PC-3 (cell line): ENCODE results near the gene CHFR. TPM values are rescaled to one million over a fixed set of nuclear protein-coding genes. Genes with fewer than 3 reads are reported as not detected.

Source experiments
- ATAC-seq: fragments of 200-7000 bp; cut with Tn5 transposase; 2 replicates; pipeline ENCODE4 v1.9.1; 2020; ENCODE audit warnings: mild to moderate bottlenecking, moderate library complexity
- BruUV-seq: library from RNA; stranded (reverse); fragments of 400-500 nt; replicated peaks from 2 replicates; lab custom pipeline; 2021; lab: Mats Ljungman, UMichigan
- CTCF ChIA-PET: fragments of 300-600 bp; sonication (Branson Sonifier 250); formaldehyde crosslinking; loops from one replicate; lab custom pipeline; 2022; ENCODE audit warnings: antibody characterized with exemption; lab: Charles Lee
- POLR2A ChIA-PET: fragments of 300-600 bp; sonication (Branson Sonifier 250); formaldehyde crosslinking; loops from one replicate; lab custom pipeline; 2022; ENCODE audit warnings: antibody characterized with exemption; ENCODE audit not compliant: unreplicated experiment; lab: Charles Lee
- DNase-seq: peaks from one replicate; pipeline ENCODE4 v3.0.0-alpha.2; 2015
- H2AFZ ChIP-seq: fragments of 300-600 bp; sonication (generic); 2 replicates; pipeline ENCODE4 v1.6.0; 2016; ENCODE audit warnings: antibody characterized with exemption, low read length
- H3F3A ChIP-seq: fragments of 300-600 bp; sonication (generic); one replicate; pipeline ENCODE4 v1.6.0; 2017; ENCODE audit warnings: antibody characterized with exemption, low read length, control low read depth, mild to moderate bottlenecking; ENCODE audit not compliant: unreplicated experiment
- H3K27ac ChIP-seq: fragments of 300-600 bp; sonication (generic); 2 replicates; pipeline ENCODE4 v1.5.1; 2016; ENCODE audit warnings: mild to moderate bottlenecking, low read length
- H3K27me3 ChIP-seq: fragments of 300-600 bp; sonication (generic); 2 replicates; pipeline ENCODE4 v1.6.1; 2016; ENCODE audit warnings: low read length, mixed read lengths
- H3K36me3 ChIP-seq: fragments of 300-600 bp; sonication (generic); 2 replicates; pipeline ENCODE4 v1.6.1; 2016; ENCODE audit warnings: low read depth, mixed run types, low read length, mixed read lengths
- H3K4me1 ChIP-seq: fragments of 300-600 bp; sonication (generic); 2 replicates; pipeline ENCODE4 v1.5.1; 2016; ENCODE audit warnings: low read length; ENCODE audit not compliant: insufficient read depth
- H3K4me2 ChIP-seq: fragments of 300-600 bp; sonication (generic); 2 replicates; pipeline ENCODE4 v1.6.0; 2016; ENCODE audit warnings: low read length
- H3K4me3 ChIP-seq: fragments of 300-600 bp; sonication (generic); 2 replicates; pipeline ENCODE4 v1.5.1; 2016; ENCODE audit warnings: mild to moderate bottlenecking, low read length, mixed read lengths
- H3K79me2 ChIP-seq: fragments of 300-600 bp; sonication (generic); 2 replicates; pipeline ENCODE4 v1.6.1; 2017; ENCODE audit warnings: low read length, mixed read lengths
- H3K9ac ChIP-seq: fragments of 300-600 bp; sonication (generic); 2 replicates; pipeline ENCODE4 v1.6.0; 2016; ENCODE audit warnings: mild to moderate bottlenecking, low read length
- H3K9me2 ChIP-seq: fragments of 300-600 bp; sonication (generic); replicated peaks from 2 replicates; pipeline ENCODE4 v1.6.1; 2016; ENCODE audit warnings: mixed run types, low read length, mixed read lengths
- H3K9me3 ChIP-seq: fragments of 300-600 bp; sonication (generic); 2 replicates; pipeline ENCODE4 v1.6.1; 2016; ENCODE audit warnings: low read length, mixed read lengths
- H4K20me1 ChIP-seq: fragments of 300-600 bp; sonication (generic); 2 replicates; pipeline ENCODE4 v1.6.1; 2016; ENCODE audit warnings: low read length, mixed read lengths
- CTCF ChIP-seq: fragments of 300-600 bp; sonication (generic); conservative IDR thresholded peaks from 2 replicates; pipeline ENCODE4 v1.5.1; 2017; ENCODE audit warnings: antibody characterized with exemption, low read depth, mild to moderate bottlenecking, low read length
- EZH2 ChIP-seq: fragments of 300-600 bp; sonication (generic); IDR thresholded peaks from one replicate; pipeline ENCODE4 v1.6.1; 2017; ENCODE audit warnings: antibody characterized with exemption, mild to moderate bottlenecking, low read length; ENCODE audit not compliant: unreplicated experiment
- EZH2phosphoT487 ChIP-seq: fragments of 300-600 bp; sonication (generic); IDR thresholded peaks from 2 replicates; pipeline ENCODE4 v1.6.1; 2018; ENCODE audit warnings: mild to moderate bottlenecking, antibody characterized with exemption, low read length, borderline replicate concordance
- intact Hi-C: fragments of 100-400 bp; cut with micrococcal nuclease; formaldehyde crosslinking; loops from 2 replicates; pipeline ENCODE4 v1.9.0; 2023
- total RNA-seq: library from RNA; depleted of rRNA; stranded (reverse); fragments of >200 nt; gene quantifications from 2 replicates; pipeline ENCODE4 v1.2.3, GENCODE V29; 2014

Gene CHFR
- total RNA-seq, 1 experiment from 2014 or later, result 23.3 TPM

- ChIA-PET POLR2A (interaction anchor here (0.5 kb wide), 1 partner anchor 806 kb away, joined by 10 read pairs; no protein-coding TSS in a partner anchor), CTCF (no interaction called here)
- peak within 1 kb of the TSS; percentile 97 for H2AFZ ChIP-seq
- no peaks in the 10 kb centered on the region for H3K9me3 ChIP-seq
- no TSS peak for BruUV-seq
- DNase-seq (peak; percentile 95), ATAC-seq (peak; percentile 86)
- peak within 1 kb of the TSS; percentile 97 for H3K9ac ChIP-seq
- H3K4me3 ChIP-seq, result peak within 1 kb of the TSS; percentile 100
- H3K79me2 ChIP-seq, result peaks cover 46% of the 10 kb centered on the region
- H3K27me3 ChIP-seq, result no peaks in the 10 kb centered on the region
- H3K27ac ChIP-seq, result peak within 1 kb of the TSS; percentile 91
- no peaks in the 10 kb centered on the region for H3F3A ChIP-seq
- no peaks in the 10 kb centered on the region for H3K9me2 ChIP-seq
- no peak for TF ChIP-seq EZH2
- TF ChIP-seq EZH2phosphoT487, result no peak
- no peak for TF ChIP-seq CTCF
- peaks cover 29% of the 10 kb centered on the region; the same call in 1 of the 2 replicates for H3K36me3 ChIP-seq
- intact Hi-C loops, result no loop called here
- peak within 1 kb of the TSS; percentile 100 for H3K4me2 ChIP-seq
- H3K4me1 ChIP-seq, result peaks cover 26% of the 10 kb centered on the region
- peaks cover 36% of the 10 kb centered on the region for H4K20me1 ChIP-seq
These were observed 58.5 kb downstream of the CHFR start, which contains the start of gene GOLGA3 for GRCh38 chr12:132828706-132829534. GOLGA3 (minus strand) TSS chr12:132828869; CDS start chr12:132822128, 6,741 bp downstream.

GRCh38 chr12:132827763-132828703 is 59.4 kb downstream of the CHFR start:
- peak overlapping the region; percentile 97 for H3K9ac ChIP-seq
- BruUV-seq, result TSS peak; percentile 91
- H3K9me2 ChIP-seq, result no peaks in the 10 kb centered on the region
- peak; percentile 77 for DNase-seq
- H3K9me3 ChIP-seq, result no peaks in the 10 kb centered on the region
- H3K36me3 ChIP-seq, result peaks cover 29% of the 10 kb centered on the region; the same call in 1 of the 2 replicates
- H3K27ac ChIP-seq, result peak overlapping the region; percentile 91
- peaks cover 36% of the 10 kb centered on the region for H4K20me1 ChIP-seq
- peak; percentile 40 for ATAC-seq
- H3F3A ChIP-seq, result no peaks in the 10 kb centered on the region
- no peaks in the 10 kb centered on the region for H3K27me3 ChIP-seq
- H2AFZ ChIP-seq, result peak overlapping the region; percentile 61; the same call in 1 of the 2 replicates
- POLR2A ChIA-PET, result no interaction called here
- H3K4me3 ChIP-seq, result peak overlapping the region; percentile 100
- TF ChIP-seq CTCF (no peak), EZH2phosphoT487 (no peak), EZH2 (no peak)
- CTCF ChIA-PET, result no interaction called here
- peak overlapping the region; percentile 100 for H3K4me2 ChIP-seq
- peaks cover 55% of the 10 kb centered on the region for H3K79me2 ChIP-seq
- peaks cover 26% of the 10 kb centered on the region for H3K4me1 ChIP-seq
- intact Hi-C loops, result no loop called here
